Upper lobe of left lung (tissue), 6 donors: ENCODE data around the gene NT5DC4. TPM values are rescaled to one million over a fixed set of nuclear protein-coding genes. Genes with fewer than 3 reads are reported as not detected.

Experiments used
- ATAC-seq, 2 donors: fragments of 200-7000 bp; cut with Tn5 transposase; one replicate each; pipeline ENCODE4 v1.9.1; 2022; ENCODE audit warnings: mild to moderate bottlenecking in 2 of 2, moderate library complexity in 2 of 2; ENCODE audit not compliant: low FRiP score in 2 of 2
- DNase-seq, 2 donors: peaks; one replicate each; pipeline ENCODE4 v3.0.0-alpha.2; 2019 to 2020
- H3K27ac ChIP-seq, 4 donors: fragments of 200-600 bp; sonication (generic); one replicate each; pipeline ENCODE4 v1.5.1; 2016 to 2019
- H3K27me3 ChIP-seq, 4 donors: fragments of 200-600 bp; sonication (generic); one replicate each; pipeline ENCODE4 v1.5.1; 2017 to 2019
- H3K36me3 ChIP-seq, 4 donors: fragments of 200-600 bp; sonication (generic); one replicate each; pipeline ENCODE4 v1.5.1; 2016 to 2019
- H3K4me1 ChIP-seq, 4 donors: fragments of 200-600 bp; sonication (generic); one replicate each; pipeline ENCODE4 v1.5.1; 2018 to 2019
- H3K4me3 ChIP-seq, 4 donors: fragments of 200-600 bp; sonication (generic); one replicate each; pipeline ENCODE4 v1.5.1; 2017 to 2019; ENCODE audit warnings: mild to moderate bottlenecking in 2 of 4, moderate library complexity in 1 of 4
- H3K9me3 ChIP-seq, 4 donors: fragments of 200-600 bp; sonication (generic); one replicate each; pipeline ENCODE4 v1.5.1; 2018 to 2019
- CTCF ChIP-seq, 6 experiments: fragments of 450-650 bp in 4 of 6; fragments of 200-600 bp in 2 of 6; sonication (generic) in 2 of 6; IDR thresholded peaks; one replicate each; pipeline ENCODE4 v1.5.1; 2016 to 2019; ENCODE audit warnings: antibody characterized with exemption in 6 of 6
- EP300 ChIP-seq, 4 donors: sonication (generic); formaldehyde crosslinking; IDR thresholded peaks; one replicate each; pipeline ENCODE4 v1.5.1; 2017; ENCODE audit warnings: antibody characterized with exemption in 4 of 4, control low read depth in 2 of 4
- POLR2A ChIP-seq, 4 donors: fragments of 450-650 bp; IDR thresholded peaks; one replicate each; pipeline ENCODE4 v1.5.1; 2016 to 2017; ENCODE audit warnings: antibody characterized with exemption in 4 of 4, mild to moderate bottlenecking in 2 of 4
- POLR2AphosphoS5 ChIP-seq, 2 donors: sonication (generic); formaldehyde crosslinking; IDR thresholded peaks; one replicate each; pipeline ENCODE4 v1.5.1; 2017; ENCODE audit warnings: antibody characterized with exemption in 2 of 2
- whole genome bisulfite sequencing, 2 donors: methylation state at CpG; one replicate each; pipeline ENCODE4 v1.1.5; 2017 to 2018; 5-methylcytosine and 5-hydroxymethylcytosine counted together
- total RNA-seq, 6 donors: library from RNA; depleted of rRNA in 4 of 6; stranded (reverse); fragments of >200 nt in 4 of 6; gene quantifications; one replicate each; pipeline versions ENCODE4 v1.1.0 to v1.2.1, GENCODE V29; 2016 to 2021
- donor health status: DM: no; HTN: no; CAD: no; lungs with moderate emphysema.
- donor health status: DM: no; HTN: yes; CAD: no; lungs with severe emphysema.

The NT5DC4 gene
- total RNA-seq, 6 donors from 2014 or later = 0.55 to 5.2 (median 1.0) TPM; not detected in 2

DNA sequence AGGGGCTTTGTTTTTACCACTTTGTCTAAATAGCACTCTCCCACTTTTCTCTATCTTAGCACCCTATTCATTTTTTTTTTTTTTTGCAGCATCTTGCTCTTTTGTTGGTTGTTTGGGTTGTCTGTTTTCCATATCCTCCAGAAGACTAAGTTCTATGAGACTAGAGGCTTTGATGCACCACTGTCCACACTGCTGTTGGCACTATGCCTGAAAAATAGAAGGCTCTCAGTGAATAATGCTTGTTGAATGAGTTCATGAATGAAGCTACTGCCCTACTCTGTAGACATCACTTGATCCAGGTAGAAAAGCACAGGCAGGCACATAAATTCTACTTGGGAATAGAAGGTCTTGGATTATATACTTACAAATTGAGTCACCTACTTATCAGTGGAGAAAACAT lies 56.2 kb downstream of the NT5DC4 start:
- H3K4me3 ChIP-seq = no peak overlapping the region
- no peaks in the 10 kb centered on the region for H3K4me1 ChIP-seq
- no peaks in the 10 kb centered on the region for H3K27me3 ChIP-seq
- no peak overlapping the region for H3K27ac ChIP-seq
- no peak for ATAC-seq
- H3K9me3 ChIP-seq = no peaks in the 10 kb centered on the region
- TF ChIP-seq EP300 (IDR thresholded peaks at IDR 0.05) (no peak), POLR2AphosphoS5 (IDR thresholded peaks at IDR 0.05) (no peak), POLR2A (IDR thresholded peaks at IDR 0.05) (no peak), CTCF (IDR thresholded peaks at IDR 0.05) (no peak)
- no peak for DNase-seq
- H3K36me3 ChIP-seq = no peaks in the 10 kb centered on the region

GRCh38 chr2:112779598-112779997 lies 58.8 kb downstream of the NT5DC4 start:
- ATAC-seq = no peak
- no peak for TF ChIP-seq EP300 (IDR thresholded peaks at IDR 0.05)
- no peak for TF ChIP-seq POLR2A (IDR thresholded peaks at IDR 0.05)
- TF ChIP-seq CTCF (IDR thresholded peaks at IDR 0.05) = no peak
- no peak for TF ChIP-seq POLR2AphosphoS5 (IDR thresholded peaks at IDR 0.05)
- Histone ChIP-seq H3K36me3 (no peaks in the 10 kb centered on the region), H3K27me3 (no peaks in the 10 kb centered on the region), H3K4me1 (no peaks in the 10 kb centered on the region), H3K27ac (no peak overlapping the region), H3K4me3 (no peak overlapping the region), H3K9me3 (no peaks in the 10 kb centered on the region)
- DNase-seq = no peak
- WGBS, 2 donors = 90 to 100% methylated on average over 1 of the region's 1 CpG

- DNase-seq (no peak), ATAC-seq (no peak)
- Histone ChIP-seq H3K4me1 (peaks cover 0 to under 1% (median 0%) of the 10 kb centered on the region in 4 donors), H3K27me3 (no peaks in the 10 kb centered on the region), H3K27ac (no peak overlapping the region), H3K36me3 (no peaks in the 10 kb centered on the region), H3K4me3 (no peak overlapping the region), H3K9me3 (no peaks in the 10 kb centered on the region)
- TF ChIP-seq POLR2AphosphoS5 (IDR thresholded peaks at IDR 0.05) (no peak), EP300 (IDR thresholded peaks at IDR 0.05) (no peak), CTCF (IDR thresholded peaks at IDR 0.05) (no peak), POLR2A (IDR thresholded peaks at IDR 0.05) (no peak)
- WGBS, 2 donors = 96 to 98% methylated on average over 3 of the region's 3 CpGs
Observed at GRCh38 chr2:112782234-112782799, 61.5 kb downstream of the NT5DC4 start.

DNA sequence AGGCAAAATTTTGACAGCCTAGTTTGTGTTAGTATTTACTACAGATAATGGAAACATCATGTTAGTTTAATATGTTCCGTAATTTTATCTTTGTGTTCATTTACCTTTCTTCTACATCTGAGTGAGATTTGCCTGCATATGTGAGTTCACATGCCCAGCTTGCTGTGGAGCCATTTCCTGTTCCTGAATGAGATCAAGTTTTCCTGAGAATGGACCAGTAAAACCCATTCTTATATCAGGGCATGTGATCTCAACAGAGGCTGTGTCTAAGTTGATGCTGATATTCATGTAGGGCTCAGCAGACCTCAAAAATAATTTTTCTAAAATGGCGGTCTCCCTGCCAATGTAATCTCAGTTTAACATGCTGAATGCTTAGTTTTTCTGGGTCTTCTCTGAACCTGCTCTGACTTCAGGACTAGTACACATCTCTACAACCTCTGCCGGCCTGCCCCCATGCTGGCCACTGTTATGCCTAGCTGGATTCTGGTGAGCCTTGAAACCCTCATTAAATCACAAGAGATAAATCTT lies 62.4 kb downstream of the NT5DC4 start:
- Histone ChIP-seq H3K27ac (no peak overlapping the region), H3K36me3 (no peaks in the 10 kb centered on the region), H3K27me3 (no peaks in the 10 kb centered on the region), H3K9me3 (no peaks in the 10 kb centered on the region), H3K4me3 (no peak overlapping the region), H3K4me1 (peaks cover 0 to 4% (median 0%) of the 10 kb centered on the region in 4 donors)
- TF ChIP-seq POLR2AphosphoS5 (IDR thresholded peaks at IDR 0.05) = no peak
- TF ChIP-seq CTCF (IDR thresholded peaks at IDR 0.05) = no peak
- no peak for TF ChIP-seq EP300 (IDR thresholded peaks at IDR 0.05)
- no peak for TF ChIP-seq POLR2A (IDR thresholded peaks at IDR 0.05)
- DNase-seq (no peak), ATAC-seq (no peak)
- 95% methylated on average over 3 of the region's 3 CpGs for WGBS, 2 donors
